GM19452 (cell line): Measurements from ENCODE around the gene ATF7.
"Not testable (repeated sequence)": the region's sequence is repeated elsewhere in the genome, so short reads cannot be mapped to it uniquely, and the experiment has no call there.

Experiments
- ATAC-seq: cut with Tn5 transposase; IDR thresholded peaks from one replicate; pipeline ENCODE4 v1.9.1; 2021; ENCODE audit not compliant: unreplicated experiment

Gene ATF7

DNA sequence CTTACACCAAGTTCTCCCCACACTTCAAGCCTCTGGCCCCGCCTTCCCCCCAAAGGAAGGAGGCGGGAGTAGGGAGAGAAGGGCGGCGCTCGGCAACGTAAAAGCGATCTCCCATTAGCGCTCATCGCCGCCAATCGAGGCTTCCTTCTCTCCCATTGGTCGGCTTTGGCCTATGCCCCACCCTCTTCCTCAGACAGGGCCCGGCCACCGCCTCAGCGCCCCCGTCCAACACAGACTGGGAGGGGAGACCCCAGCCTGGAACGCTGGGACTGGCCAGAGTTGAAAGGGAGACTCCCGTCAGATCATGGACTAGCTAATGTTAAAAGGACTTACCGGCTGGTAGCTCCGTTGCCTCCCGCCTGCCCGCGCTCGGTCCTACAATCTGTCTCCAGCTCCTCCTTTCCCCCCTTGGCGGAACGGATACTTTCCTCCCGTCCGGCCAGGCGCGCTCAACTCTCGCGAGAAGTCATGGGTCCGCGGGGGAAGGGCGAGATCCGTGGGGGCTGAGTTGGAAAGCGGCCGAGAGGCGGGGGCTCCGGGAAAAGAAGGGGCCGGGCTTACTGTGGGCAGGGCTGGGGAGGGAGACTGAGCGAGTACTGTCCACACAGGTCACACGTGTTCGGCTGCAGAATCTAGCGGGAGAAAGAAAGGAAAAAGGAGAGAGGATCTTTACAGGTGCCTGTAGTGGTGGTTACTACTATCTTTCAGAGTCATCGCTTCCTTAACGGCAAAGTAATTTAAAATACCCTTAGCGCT, at the start of gene ATF7:
Gene ATF7, minus strand, starts transcription at position 437 of the 756 bp plus-strand sequence. CDS start 25,382 bp downstream, outside the sequence.
- ATAC-seq, result peak; percentile 93

DNA sequence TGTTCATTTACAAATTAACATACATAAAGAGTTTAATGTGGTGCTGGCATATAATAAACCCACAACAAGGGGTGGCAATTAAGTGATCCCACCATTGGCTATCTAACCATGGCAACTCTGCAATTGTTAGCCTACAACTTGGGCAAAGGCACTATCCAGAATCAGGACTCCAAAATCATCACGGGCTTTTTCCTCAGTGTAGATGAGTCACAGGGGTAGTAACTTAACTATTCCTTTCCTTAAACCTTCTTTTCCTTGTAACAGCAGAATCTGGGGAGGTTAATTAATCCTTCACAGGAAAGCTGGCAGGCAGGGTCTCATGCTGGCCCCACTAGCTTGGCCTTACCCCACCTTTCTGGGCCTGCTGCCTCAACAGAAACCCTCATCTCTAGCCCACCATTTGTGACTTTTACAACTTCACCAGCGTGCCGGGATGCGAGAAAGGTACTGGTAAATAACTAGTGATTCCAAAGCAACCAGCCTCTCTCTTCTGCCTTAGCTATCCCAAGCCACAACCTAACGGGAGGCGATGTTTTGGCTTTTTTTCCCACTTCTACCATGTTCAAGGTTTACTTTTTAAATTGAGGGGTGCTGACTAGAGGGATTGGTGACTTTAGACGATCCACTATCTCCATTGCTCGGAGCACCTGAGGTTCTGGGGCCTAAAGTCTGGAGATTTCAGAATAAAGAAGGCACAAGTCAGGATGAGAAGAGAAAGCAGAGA, 49.0 kb upstream of the ATF7 start:
- ATAC-seq, result no peak

- ATAC-seq, result no peak
These were observed 44.8 kb upstream of the ATF7 start for GRCh38 chr12:53670971-53671370.

- no peak for ATAC-seq
These were observed 44.1 kb upstream of the ATF7 start for GRCh38 chr12:53670308-53670707.

DNA sequence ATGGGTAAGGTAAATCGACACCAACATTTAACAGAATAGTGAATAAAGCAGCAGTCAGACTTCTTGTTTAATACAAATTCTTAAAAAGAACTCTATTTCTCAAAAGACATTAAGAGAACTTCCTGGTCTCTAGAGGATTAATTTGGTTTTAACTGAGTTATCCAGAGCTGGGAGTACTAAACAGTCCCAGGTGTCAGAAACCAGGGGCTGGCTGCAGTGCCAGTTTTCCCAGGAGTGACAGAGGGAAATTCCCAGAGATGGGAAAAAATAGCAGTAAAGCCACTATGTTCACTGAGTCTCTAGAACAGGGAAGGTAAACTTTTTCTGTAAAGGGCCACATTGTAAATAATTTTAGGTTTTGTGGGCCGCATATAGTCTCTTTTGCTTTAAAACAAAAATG, 40.9 kb upstream of the ATF7 start:
- ATAC-seq, result no peak

GRCh38 chr12:53664936-53665335, 38.8 kb upstream of the ATF7 start:
- no peak for ATAC-seq

DNA sequence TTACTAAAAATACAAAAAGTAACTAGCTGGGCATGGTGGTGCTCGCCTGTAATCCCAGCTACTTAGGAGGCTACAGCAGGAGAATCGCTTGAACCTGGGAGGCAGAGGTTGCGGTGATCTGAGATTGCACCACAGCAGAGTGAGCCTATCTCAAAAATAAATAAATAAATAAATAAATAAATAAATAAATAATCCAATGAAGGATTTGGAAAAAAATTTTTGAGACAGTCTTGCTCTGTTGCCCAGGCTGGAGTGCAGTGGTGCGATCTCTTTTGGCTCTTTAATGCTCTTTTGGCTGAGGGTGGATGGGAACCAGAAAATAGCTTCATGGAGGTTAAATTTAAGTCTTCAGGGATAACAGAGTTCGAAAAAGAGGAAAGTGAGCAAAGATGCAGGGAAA, 38.0 kb upstream of the ATF7 start:
- no peak for ATAC-seq

DNA sequence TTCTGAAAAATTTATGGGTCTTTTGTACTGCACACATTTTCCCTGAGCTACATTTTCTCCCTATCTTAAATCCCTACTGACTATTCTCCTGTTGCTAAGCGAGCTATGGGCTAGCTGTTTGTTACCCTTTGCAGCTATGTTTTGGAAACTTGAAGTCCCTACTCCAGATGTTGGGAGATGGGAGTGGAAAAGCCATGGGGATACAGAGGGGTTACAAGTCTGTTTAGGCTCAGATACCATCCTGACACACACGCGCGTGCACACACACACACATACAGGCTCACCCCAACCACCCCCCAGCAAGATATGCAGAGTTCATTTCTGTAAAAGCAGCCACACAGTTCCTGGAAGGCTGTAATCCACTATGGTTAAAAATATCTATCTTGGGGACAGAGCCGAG, 33.9 kb upstream of the ATF7 start:
- no peak for ATAC-seq

GRCh38 chr12:53659571-53659981, 33.4 kb upstream of the ATF7 start:
- no peak for ATAC-seq

DNA sequence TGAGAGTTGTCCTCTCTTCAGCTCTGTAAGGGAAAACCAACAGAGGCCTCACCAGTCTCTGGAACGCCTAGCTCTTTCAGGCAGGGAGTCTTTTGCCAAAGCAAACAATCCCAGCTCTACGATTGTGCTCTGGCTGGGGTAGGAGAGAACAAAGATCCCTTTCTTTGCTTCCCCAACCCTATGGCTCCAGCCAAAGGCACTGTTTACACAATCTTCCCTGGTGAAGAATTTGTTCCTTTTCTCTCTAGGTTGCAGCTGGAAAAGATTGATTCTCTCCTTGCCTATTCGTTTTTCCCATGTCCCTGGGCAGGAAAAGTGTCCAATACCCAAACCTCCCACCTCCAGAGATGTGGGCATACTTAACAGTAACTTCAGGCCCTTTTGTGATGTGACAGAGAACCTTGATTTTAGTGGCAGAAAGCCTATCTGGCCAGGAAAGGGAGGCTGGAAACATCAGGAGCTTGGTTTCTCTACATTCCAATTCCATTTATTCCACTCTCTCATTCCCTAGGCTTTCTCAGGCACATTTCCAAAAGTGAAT, 32.9 kb upstream of the ATF7 start:
- no peak for ATAC-seq

DNA sequence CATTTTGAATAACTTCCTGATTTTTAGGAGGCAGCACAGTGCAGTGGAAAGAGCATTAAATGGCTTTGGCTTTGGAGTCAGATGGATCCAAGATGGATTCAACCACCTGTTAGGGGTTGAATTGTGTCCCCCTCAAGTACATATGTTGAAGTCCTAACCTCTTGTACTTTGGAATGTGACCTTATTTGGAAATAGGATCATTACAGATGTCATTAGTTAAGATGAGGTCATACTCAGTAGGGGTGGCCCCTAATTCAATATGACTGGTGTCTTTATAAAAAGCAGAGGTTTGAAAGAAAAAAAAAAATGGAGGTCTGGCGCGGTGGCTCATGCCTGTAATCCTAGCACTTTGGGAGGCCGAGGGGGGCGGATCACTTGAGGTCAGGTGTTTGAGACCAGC, 30.9 kb upstream of the ATF7 start:
- ATAC-seq, result no peak

- ATAC-seq, result no peak
These were observed 27.4 kb upstream of the ATF7 start for GRCh38 chr12:53653595-53653994.

DNA sequence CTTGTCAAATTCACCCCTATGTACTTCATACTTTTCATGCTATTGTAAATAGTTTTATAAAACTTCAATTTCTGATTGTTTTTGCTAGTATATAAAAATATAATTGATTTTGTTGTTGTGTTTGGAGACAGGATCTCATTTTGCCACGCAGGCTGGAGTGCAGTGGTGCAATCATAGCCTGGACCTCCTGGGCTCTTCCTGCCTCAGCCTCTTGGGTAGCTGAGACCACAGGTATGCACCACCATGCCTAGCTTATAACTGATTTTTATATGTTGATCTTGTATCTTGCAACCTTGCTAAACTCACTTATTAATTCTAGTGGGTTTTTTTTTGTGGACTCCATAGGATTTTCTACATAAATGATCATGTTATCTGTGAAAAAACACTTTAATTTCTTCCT, 26.2 kb upstream of the ATF7 start:
- ATAC-seq, result no peak

DNA sequence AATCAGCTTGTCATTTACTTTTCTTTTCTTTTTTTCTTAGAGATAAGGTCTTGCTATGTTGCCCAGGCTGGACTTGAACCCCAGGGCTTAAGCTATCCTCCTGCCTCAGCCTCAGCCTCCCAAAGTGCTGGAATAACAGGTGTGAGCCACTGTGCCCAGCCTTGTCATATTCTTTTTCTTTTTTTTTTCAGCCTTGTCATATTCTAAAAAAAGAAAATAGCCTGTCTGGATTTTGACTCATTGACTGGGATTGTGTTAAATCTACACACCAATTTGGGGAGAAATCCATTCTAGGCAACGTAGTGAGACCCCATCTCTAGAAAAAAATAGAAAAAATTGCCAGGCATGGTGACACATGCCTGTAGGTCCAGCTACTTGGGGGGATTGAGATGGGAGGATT, 25.6 kb upstream of the ATF7 start:
- ATAC-seq, result no peak

GRCh38 chr12:53646300-53646699, 20.1 kb upstream of the ATF7 start:
- not testable (repeated sequence) for ATAC-seq

- ATAC-seq, result no peak
These were observed 19.0 kb upstream of the ATF7 start for GRCh38 chr12:53645165-53645564.

DNA sequence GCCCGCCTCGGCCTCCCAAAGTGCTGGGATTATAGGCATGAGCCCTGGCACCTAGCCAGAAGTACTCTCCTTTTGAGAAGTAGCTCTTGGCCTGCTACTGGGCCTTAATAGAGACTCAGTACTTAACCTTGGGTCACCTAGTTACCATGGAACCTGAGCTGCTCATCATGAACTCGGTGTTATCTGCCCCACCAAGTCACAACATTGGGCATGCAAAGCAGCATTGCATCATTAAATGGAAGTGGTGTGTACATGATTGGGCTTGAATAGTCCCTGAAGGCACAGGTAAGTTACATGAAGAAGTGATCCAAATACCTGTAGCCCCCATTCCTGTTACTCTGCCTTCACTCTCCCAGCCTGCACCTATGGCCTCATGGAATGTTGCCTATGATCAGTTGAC, 18.0 kb upstream of the ATF7 start:
- no peak for ATAC-seq

DNA sequence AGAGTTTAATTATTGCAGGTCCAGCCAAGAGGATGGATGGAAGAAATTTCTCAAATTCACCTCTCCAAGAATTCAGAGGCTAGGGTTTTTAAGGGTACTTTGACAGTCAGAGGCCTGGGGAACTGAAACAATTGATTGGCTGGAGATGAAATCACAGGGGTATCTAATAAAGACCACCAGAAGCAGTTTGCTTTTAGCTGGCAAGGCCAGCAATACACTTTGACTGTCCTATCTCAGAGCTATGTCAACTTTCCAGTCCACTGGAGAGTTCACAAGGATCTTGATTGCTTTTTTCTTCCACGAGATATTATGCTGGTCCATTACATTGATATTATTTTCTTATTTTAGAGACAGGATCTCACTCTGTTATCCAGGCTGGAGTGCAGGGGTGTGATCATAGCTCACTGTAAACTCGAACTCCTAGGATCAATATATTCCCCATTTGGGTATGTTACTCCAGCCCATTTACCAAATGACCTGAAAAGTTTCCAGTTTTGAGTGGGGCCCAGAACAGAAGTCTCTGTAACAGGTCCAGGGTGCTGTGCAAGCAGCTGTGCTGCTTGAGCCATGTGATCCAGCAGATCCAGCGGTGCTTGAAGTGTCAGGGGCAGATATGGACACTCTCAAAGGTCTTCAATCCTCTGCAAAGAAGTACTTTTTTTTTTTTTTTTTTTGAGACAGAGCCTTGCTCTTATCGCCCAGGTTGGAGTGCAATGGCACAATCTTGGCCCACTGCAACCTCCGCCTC, 17.2 kb upstream of the ATF7 start:
- no peak for ATAC-seq

DNA sequence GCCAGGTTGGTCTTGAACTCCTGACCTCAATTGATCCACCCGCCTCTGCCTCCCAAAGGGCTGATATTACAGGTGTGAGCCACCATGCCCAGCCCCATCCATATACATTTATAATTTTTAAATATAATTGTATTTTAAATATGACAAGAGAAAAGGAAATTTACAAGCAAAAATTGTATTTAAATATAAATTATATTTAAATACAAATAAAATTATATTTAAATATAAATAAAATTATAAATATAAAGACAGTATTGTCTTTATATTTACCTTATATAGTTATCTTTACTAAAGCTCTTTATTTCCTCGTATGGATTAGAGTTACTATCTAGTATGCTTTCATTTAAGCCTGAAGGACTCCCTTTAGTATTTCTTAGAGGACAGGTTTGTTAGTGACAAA, 11.9 kb upstream of the ATF7 start:
- no peak for ATAC-seq

DNA sequence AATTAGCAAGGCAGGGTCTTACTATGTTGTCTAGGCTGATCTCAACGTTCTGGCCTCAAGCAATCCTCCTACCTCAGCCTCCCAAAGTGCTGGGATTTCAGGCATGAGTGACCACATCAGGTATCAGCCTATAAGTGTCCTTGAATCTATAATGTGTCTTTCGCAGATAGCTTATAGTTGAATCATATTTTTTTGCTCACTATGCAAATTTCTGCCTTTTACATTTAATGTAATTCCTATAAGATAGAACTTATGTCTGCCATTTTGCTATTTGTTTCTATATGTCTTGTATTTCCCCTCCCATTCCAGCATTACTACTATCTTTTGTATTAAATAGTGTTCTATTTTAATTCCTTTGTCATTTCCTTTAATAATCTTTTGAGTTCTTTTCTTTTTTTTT, 10.5 kb upstream of the ATF7 start:
- no peak for ATAC-seq

- not testable (repeated sequence) for ATAC-seq
These were observed 9.5 kb upstream of the ATF7 start for GRCh38 chr12:53635708-53636107.

GRCh38 chr12:53631721-53632120, 5.5 kb upstream of the ATF7 start:
- ATAC-seq, result no peak
